CD4-positive, alpha-beta T cell treated with Interleukin-15 for 4 hours (primary cell): ENCODE measurements around the gene RNF138.
A peak's percentile ranks its signal among the peaks of the same experiment; 100 is the strongest.
"Not testable (repeated sequence)": the region's sequence is repeated elsewhere in the genome, so short reads cannot be mapped to it uniquely, and the experiment has no call there.

Experiments used
- DNase-seq: peaks from one replicate; pipeline ENCODE4 v3.0.0-alpha.2; 2020; ENCODE audit warnings: low spot score

RNF138 gene

DNA sequence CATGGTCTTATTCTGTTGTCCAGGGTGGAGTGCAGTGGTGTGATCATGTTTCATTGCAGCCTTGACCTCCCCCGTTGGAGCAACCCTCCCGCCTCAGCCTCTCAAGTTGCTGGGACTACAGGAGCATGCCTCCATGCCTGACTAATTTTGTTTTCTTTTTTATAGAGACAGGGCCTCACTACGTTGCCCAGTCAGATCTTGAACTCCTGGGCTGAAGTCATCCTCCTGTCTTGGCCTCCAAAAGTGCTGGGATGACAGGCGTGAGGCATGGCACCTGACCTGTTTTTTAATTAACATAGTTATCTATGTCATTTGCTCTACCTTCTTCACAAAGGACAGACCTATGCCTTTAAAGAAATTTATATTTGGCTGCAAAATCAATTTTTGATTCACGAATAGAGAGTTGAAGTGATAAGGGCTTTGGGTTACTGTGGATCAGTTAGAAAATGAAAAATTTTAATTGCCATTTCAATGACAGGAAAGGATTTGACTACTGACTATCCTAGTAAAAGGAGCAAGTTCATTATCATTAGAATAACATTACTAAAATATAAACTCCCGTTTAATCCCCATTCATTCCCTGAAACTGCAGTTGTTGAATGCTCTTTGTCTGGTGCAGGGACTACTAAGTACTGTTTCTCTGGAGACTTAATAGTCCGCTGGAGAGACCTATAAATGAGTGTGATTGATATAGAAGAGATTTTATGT is 3.7 kb downstream of the RNF138 start:
- no peak for DNase-seq

DNA sequence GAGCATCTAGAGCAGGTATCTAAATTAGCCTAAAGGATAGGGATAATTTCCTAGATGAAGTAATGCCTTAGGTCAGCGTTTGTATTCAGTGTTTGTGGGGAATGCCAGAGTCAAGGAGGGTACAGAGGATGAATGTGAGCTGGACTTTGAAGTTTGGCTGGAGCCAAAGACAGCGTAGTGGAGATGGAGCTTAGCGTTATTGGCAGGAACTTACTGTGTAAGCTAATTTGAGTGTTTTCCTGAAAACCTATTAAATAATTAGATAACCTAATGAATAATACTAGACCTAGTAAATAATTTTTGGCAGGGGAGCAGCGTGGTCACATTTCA is 4.2 kb downstream of the RNF138 start:
- DNase-seq: no peak

DNA sequence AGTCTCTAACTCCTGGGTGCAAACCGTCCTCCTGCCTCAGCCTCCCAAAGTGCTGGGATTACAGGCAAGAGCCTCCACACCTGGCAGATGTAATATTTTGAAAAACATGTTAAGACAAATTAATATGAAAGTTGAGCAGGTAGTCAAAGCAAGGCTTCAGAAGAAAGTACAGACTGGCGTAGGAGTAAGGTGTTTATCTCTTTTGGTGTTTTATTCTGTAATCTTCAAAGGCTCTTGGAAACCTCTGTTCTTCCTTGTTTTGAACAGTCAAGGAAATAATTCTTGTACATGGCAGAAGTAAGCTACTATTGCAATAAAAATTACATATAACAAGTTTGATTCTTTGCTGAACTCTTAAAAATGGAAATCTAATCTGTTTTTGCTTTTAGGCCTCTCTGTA is 5.3 kb downstream of the RNF138 start:
- DNase-seq: peak; percentile 11

DNA sequence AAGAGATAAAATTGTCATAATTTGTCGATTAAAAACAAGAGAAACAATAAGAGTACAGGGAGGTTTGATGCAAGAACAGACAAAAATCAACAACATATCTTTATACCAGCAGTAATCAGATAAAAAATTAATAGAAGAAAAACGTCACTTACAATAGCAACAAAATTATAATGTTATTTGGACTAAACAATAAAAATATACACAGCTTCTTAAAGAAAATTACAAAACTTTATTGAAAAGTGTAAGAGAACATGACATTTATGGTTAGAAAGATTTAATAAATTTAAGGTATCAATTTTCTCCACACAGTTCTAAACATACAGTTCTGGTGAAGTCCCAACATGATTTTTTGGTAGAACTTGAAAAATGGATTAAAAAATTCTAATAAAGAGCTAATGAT is 12.8 kb downstream of the RNF138 start:
- no peak for DNase-seq

DNA sequence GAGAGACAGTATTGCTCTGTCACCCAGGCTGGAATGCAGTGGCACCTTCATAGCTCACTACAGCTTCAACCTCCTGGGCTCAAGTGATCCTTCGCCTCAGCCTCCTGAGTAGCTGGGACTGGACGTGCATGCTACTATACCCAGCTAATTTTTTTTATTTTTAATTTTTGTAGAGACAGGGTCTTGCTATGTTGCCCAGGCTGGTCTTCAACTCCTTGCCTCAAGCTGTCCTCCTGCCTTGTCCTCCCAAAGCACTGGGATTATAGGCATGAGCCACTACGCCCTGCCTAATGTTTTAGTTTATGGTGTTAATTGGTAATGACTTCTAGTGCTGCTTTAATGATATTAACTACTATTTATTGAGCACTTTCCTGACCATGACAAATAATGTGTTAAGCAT is 18.3 kb downstream of the RNF138 start:
- no peak for DNase-seq

DNA sequence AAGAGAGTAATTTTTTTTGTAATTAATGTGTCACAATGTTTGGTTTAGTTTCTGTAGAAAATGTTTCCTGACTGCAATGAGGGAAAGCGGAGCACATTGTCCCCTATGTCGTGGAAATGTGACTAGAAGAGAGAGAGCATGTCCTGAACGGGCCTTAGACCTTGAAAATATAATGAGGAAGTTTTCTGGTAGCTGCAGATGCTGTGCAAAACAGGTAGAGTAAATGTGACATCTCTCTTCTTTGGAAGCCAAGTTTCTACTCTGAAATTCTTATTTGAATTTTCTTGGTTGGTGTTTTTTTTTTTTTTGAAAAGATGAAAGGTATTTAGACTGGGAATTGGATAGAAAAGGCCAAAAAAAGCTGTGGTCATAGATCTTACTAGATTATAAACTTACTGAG is 20.0 kb downstream of the RNF138 start:
- no peak for DNase-seq

DNA sequence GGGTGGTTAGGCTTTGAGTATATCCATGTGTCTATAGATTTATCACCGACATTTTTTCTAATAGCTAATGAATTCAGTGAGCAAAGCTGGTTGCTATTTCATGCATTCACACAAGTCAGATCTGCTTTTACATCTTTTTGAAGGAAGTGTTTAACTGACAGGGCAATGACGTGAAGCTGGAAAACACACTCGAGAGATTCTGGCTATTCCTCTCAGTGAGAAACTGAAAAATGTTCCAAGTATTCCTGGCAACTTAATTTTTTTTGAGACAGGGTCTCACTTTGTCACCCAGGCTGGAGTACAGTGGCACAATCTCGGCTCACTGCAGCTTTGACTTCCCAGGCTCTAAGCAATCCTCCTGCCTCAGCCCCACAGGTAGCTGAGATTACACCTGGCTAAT is 21.2 kb downstream of the RNF138 start:
- no peak for DNase-seq

DNA sequence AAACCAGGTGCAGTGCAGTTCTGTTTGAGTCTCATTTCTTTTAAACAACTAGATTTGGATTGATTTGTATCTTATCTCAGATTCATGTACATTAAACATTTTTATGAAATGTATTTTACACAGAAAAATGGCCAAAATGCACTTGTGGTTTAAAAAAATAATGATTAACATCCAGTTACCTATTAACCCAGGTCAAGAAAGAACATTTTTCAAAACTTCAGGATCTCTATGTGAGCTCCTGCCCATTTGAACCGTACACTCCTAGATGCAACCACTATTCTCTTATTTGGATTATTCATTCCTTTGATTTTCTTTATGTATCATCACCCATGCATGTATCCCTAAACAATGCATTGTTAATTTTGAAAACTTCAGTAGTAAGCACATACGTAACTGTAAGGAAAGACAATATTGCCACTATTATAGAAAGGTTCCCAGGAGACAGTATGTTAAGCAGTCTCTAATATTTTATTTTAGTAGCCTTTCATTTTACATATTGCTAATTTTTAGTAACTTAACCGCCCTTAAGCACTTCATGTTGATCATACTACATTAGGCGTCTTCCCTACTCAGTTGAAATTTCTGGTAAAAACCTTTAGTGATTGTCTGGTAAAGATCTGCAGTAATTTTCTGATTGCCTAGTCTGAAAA is 22.7 kb downstream of the RNF138 start:
- no peak for DNase-seq

DNA sequence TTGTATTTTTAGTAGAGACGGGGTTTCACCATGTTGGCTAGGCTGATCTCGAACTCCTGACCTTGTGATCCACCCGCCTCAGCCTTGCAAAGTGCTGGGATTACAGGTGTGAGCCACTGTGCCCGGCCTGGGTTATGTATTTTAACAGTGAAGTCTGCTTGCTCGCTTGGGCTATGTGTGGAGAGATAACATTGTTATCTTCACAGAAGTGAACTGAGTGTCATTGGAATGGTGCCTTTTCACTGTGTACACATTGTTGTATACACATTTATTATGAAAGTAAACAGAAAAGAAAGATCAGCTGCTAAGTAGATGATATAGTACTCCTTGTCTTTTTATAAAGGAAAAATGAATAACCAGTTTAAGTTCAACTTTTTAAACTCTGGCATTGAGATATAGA is 30.4 kb downstream of the RNF138 start:
- DNase-seq: no peak

DNA sequence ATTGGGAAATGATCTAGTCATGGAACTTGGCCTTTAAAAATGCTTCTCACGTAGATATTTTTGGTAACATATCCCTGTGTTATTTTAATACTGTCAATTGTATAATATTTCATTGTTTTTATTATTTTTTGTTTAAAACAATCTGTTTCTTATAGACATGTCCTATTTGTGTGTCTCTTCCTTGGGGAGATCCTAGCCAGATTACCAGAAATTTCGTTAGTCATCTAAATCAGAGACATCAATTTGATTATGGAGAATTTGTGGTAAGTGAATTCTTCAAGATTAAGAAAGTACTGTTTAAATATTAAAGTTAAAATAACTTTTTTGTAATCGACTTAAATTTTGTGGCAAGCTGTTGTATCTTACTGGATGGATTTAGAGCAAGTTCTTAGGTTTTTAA is 34.9 kb downstream of the RNF138 start:
- DNase-seq: no peak

DNA sequence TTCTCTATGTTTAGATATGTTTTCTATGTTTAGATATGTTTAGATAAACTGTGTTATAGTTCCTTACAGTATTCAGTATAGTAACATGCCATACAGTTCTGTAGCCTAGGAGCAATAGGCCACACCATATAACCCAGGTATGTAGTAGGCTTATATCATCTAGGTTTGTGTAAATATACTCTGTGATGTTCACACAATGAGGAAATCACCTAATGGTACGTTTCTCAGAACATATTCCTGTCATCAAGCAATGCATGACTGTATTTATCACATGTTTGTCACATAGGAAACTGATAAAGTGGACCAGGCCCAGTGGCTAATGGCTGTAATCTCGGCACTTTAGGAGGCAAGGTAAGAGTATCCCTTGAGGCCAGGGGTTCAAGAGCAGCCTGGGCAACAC is 44.0 kb downstream of the RNF138 start:
- no peak for DNase-seq

DNA sequence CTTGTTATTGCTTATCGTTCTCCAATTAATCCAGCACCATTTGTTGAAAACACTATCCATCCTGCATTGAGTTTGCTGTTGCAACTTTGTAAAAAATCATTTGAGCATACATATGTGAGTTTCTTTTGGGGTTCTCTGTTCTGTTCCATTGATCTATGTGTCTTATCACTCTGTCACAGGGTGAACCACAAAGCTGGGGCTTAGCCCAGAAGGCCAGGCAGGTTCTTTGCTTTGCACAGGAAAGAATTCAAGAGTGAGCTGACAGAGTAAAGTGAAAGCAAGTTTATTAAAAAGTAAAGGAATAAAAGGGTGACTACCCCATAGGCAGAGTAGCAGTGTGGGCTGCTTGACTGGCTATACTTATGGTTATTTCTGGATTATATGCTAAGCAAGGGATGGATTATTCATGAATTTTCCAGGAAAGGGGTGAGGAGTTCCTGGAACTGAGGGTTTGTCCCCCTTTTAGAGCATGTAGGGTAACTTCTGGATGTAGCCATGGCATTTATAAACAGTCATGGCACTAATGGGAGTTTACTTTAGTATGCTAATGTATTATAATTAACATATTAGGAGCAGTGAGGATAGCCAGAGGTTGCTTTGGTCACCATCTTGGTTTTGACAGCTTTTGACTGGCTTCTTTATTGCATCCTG is 46.8 kb downstream of the RNF138 start:
- peak; percentile 2 for DNase-seq

DNA sequence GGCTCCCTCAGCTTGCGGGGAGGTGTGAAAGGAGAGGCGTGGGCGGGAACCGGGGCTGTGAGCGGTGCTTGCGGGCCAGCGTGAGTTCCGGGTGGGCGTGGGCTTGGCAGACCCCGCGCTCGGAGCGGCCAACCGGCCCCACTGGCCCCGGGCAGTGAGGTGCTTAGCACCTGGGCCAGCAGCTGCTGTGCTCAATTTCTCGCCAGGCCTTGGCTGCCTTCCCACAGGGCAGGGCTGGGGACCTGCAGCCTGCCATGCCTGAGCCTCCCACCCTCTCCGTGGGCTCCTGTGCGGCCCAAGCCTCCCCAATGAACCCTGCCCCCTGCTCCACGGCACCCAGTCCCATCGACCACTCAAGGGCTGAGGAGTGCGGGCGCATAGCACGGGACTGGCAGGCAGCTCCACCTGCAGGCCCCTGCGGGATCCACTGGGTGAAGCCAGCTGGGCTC is 48.2 kb downstream of the RNF138 start:
- DNase-seq: no peak

DNA sequence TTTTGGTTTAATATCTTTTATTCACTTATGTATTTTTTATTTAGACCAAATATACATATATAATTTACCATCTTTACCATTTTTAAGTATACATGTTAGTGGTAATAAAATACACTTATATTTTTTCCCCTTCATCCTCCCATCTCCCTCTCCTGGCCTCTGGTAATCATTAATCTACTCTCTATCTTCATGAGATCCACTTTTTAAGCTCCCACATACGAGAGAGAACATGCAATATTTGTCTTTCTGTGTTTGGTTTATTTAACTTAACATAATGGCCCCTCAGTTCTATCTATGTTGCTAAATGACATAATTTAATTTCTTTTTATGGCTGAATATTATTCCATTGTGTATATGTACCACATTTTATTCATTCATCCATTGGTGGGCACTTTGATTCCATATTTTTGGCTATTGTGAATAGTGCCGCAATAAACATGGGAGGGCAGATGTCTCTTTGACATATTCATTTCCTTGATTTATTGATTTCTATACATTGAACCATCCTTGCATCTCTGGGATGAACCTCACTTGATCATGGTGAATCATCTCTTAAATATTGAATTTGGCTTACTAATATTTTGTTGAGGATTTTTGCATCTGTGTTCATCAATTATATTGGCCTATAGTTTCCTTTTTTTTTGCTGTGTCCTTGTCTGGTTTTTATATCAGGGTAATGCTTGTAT is 56.7 kb downstream of the RNF138 start:
- no peak for DNase-seq

DNA sequence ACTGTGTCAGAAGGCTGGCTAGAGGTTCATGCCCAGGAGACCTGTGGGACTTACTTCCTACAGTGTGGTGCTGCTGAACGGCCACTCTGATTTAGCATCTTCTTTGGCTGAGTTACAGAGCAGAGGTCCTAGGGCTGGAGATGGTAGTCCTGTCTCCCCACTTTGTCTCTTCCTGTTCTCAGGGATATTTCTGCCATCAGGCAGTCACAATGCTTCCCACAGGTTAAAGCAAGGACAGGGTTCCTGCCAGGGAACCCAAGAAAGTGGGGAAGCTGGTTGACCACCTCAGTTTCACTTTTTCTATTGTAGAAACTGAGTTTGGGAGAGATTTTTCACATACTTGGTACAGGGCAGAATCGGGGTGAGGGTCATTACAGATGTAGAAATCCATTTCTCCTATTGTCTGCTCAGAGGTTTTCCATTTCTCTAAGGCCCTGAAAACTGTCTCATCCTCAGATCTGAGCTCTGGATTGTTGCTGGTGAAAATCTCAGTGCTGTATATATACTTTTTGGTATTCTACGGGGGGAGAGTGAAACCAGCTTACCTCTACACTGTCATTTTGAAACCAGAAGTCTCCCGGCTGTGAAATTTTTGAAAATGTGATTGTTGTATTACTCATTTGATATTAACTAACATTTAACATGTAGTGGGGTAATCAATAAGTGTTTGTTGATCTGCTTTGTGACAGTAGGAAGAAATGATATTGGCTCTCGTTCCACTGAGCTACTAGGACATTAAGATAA is 61.2 kb downstream of the RNF138 start:
- no peak for DNase-seq

DNA sequence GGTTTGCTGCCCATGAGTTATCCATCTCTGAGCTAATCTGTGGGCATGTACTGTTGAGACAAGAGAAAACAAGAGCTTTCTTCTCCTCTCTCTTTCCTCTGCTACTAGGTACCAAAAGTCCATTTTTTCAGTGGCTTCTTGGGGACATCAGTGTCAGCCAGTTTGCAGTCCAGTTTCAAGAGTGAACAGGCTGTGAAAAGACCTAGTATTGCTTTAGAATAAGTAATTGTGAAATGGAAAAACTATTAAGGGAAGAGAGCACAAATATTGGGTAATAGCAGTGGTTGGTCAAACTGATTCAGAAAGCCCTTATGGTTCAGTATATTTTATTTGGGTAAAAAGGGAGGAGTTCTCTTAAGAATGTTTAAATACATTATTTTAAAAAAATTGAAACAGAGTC is 65.2 kb downstream of the RNF138 start:
- no peak for DNase-seq

DNA sequence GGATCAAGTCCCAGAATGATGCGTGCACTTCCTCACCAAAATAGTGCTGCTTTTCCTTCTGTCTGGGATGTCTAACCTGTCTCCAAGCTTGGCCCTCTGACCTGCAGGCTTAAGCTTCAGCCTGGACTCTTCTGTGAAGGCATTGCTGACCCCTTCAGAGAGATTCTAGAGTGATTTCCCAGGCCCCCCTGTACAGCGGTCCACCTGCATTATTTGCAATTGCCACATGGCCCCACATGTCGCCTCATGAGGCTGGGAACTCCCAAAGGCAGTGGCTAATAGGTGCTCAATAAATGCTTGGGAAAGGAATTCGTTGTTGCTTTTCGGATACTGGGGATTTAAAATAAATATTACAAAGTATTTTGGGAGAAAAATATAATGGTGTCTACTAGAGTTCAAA is 65.9 kb downstream of the RNF138 start:
- DNase-seq: no peak

DNA sequence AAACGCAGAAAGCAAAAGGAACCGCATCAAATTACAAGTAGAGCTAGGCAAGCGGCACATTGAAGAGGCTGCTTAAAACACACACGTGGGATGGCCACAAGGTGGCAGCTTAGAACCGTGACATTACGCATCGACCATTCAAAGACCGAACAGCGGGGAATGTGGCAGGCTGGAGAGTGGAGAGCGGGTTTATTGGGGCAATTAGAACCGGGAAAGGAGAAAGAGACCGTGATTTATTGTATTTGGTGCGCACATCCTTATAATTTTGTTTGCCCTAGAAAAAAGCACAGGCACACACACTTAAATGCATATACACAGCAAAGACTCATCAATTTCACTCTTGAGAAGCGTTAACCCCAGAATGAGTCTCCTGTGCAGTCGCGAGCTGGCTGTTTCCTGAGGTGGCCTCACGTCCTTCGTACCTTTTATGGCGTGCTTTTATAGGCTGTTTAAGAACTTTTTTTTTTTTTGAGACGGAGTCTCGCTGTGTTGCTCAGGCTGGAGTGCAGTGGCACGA is 66.5 kb downstream of the RNF138 start:
- peak; percentile 74 for DNase-seq

DNA sequence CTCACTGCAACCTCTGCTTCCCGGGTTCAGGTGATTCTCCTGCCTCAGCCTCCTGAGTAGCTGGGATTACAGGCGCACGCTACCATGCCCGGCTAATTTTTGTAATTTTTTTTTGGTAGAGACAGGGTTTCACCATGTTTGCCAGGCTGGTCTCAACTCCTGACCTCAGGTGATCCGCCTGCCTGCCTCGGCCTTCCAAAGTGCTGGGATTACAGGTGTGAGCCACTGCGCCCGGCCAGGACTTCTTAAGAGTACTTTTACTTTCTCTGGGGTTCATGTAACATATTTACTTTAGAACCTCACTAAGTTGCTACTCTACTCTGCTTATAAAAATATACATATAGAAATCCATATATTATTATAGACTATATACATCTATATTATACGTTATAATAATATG is 67.0 kb downstream of the RNF138 start:
- not testable (repeated sequence) for DNase-seq

DNA sequence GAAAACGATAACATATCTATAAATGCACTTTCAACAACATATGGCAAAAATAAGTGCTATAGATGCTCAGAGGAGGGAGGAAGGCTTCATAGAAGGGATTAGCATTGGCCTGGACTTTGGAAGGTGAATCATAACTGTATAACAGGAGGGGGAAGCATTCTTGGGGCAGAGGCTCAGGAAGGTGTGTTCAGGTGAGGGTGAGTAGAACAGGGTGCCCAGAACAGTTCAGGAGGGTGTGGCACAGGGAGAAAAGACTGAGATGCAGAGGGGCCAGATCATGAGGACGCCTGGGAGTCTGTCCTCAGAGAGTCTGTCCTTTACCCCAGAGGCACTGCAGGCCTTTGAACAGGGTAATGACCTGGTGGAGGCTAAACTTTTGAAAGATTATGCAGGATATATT is 68.9 kb downstream of the RNF138 start:
- DNase-seq: no peak

DNA sequence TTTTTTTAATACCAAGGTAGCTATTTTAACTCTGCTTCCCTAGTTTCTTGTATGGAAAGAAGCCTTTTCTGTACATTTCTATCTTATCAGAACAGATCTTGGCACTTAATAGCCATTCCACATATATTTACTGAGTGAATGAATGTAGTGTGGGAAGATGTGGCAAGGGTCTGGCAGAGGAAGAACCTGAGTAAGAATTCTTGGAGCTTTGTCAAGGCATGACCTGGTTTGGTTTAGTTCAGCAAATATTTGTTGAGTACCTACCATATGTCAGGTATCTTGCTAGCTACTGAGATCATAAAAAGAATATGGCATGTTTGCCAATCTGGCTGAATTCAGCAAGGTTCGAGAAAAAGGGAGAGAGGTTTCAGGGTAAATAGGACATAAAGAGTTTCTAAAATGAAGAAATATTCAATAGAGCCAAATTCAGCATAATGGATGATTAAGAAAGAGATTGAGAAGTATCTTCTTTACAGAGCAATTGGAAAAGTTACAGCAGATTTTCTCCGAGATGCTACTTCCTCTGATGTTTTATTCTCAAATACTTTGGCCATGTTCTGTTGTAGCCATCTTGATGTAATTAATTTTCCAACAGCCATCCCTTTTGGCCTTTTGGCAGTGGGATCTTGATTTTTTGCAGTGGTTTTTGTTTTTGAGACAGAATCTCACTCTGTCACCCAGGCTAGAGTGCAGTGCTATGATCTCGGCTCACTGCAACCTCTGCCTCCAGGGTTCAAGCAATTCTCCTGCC is 76.5 kb downstream of the RNF138 start:
- DNase-seq: no peak
